ENCODE results near the gene COQ10A. TPM values are rescaled to one million over a fixed set of nuclear protein-coding genes. Genes with fewer than 3 reads are reported as not detected.
"Not testable (repeated sequence)": the region's sequence is repeated elsewhere in the genome, so short reads cannot be mapped to it uniquely, and the experiment has no call there.

Gene COQ10A
- total RNA-seq, 1 experiment from 2014 or later: 19.4 TPM

GRCh38 chr12:56242986-56243385, 23.8 kb upstream of the COQ10A start:
- no peak for DNase-seq (ENCODE audit: low read depth)

GRCh38 chr12:56243731-56244181, 23.0 kb upstream of the COQ10A start:
- no peak for DNase-seq (ENCODE audit: low read depth)

GRCh38 chr12:56244494-56244893, 22.2 kb upstream of the COQ10A start:
- no peak for DNase-seq (ENCODE audit: low read depth)

GRCh38 chr12:56247923-56248322, 18.8 kb upstream of the COQ10A start:
- no peak for DNase-seq (ENCODE audit: low read depth)

GRCh38 chr12:56248711-56249110, 18.0 kb upstream of the COQ10A start:
- DNase-seq (ENCODE audit: low read depth): no peak

- no peak for DNase-seq (ENCODE audit: low read depth)
These were observed 14.1 kb upstream of the COQ10A start for GRCh38 chr12:56252649-56253048.

- no peak for DNase-seq (ENCODE audit: low read depth)
These were observed 13.7 kb upstream of the COQ10A start for GRCh38 chr12:56253091-56253490.

GRCh38 chr12:56255671-56256070, 11.1 kb upstream of the COQ10A start:
- no peak for DNase-seq (ENCODE audit: low read depth)

GRCh38 chr12:56256326-56256960, 10.3 kb upstream of the COQ10A start:
- DNase-seq (ENCODE audit: low read depth): peak; percentile 80

- no peak for DNase-seq (ENCODE audit: low read depth)
These were observed 9.7 kb upstream of the COQ10A start for GRCh38 chr12:56257071-56257470.

- DNase-seq (ENCODE audit: low read depth): peak; percentile 38
These were observed 9.2 kb upstream of the COQ10A start for GRCh38 chr12:56257491-56258067.

GRCh38 chr12:56258068-56258819, 8.5 kb upstream of the COQ10A start, which contains the start of gene ANKRD52:
TSS of gene ANKRD52 (minus strand) at chr12:56258384. CDS start at chr12:56258269, 115 bp downstream.
- DNase-seq (ENCODE audit: low read depth): peak; percentile 62

- DNase-seq (ENCODE audit: low read depth): no peak
These were observed 7.9 kb upstream of the COQ10A start for GRCh38 chr12:56258820-56259183.

GRCh38 chr12:56260380-56260779, 6.4 kb upstream of the COQ10A start:
- DNase-seq (ENCODE audit: low read depth): no peak

GRCh38 chr12:56260921-56261320, 5.8 kb upstream of the COQ10A start:
- no peak for DNase-seq (ENCODE audit: low read depth)

- DNase-seq (ENCODE audit: low read depth): peak; percentile 93
These were observed 5.1 kb upstream of the COQ10A start for GRCh38 chr12:56261503-56262232.

- not testable (repeated sequence) for DNase-seq (ENCODE audit: low read depth)
These were observed 3.8 kb upstream of the COQ10A start for GRCh38 chr12:56262955-56263354.

- not testable (repeated sequence) for DNase-seq (ENCODE audit: low read depth)
These were observed 562 bp upstream of the COQ10A start for GRCh38 chr12:56266068-56266692.

GRCh38 chr12:56267443-56268071, 815 bp downstream of the COQ10A start:
- no peak for DNase-seq (ENCODE audit: low read depth)

- peak; percentile 49 for DNase-seq (ENCODE audit: low read depth)
These were observed 4.3 kb downstream of the COQ10A start for GRCh38 chr12:56271031-56271430.

GRCh38 chr12:56272468-56272867, 5.7 kb downstream of the COQ10A start:
- DNase-seq (ENCODE audit: low read depth): not testable (repeated sequence)
